ENCODE measurements around the gene SHISA8.

SHISA8 gene

DNA sequence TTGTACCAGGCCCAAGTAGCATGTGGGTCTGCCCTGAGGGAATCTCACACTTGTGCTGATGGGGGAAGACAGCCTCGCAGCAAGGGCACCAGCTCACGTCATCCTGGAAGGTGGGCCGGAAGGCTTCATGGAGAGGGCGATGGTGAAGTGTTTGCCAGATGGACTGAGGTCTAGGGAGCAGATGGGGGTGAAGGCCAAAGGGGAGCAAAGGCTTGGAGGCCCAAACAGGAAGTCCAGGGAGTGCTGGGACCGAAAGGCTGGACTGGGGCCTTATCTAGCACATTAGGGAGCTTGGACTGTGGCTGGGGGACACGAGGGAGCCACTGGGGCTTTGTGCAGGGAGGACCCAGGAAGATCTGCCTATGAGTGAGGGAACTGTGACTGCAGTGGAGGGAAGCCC lies 12.9 kb upstream of the SHISA8 start:
- Histone ChIP-seq H3K36me3 (ENCODE audit: control insufficient read depth in 2 of 2, insufficient read depth in 1 of 2, low read length in 2 of 2) (peaks cover 5 to 11% of the 10 kb centered on the region in 2 experiments; a peak in 2 of 3 replicates), H3K4me1 (ENCODE audit: control insufficient read depth, insufficient read depth, low read length) (peaks cover 2% of the 10 kb centered on the region; the same call in 1 of the 2 replicates), H3K4me3 (ENCODE audit: low read depth, low read length) (no peak overlapping the region), H3K9me3 (ENCODE audit: control insufficient read depth, insufficient read depth, low read depth, low read length) (no peaks in the 10 kb centered on the region), H3K27ac (ENCODE audit: extremely low read depth, low read depth, low read length) (no peak overlapping the region)
- ChIA-PET POLR2A (interaction anchor here (1.0 to 4.3 kb wide), 4 partner anchors 8 to 181 kb away, joined by 3 to 27 read pairs (median 4); partner anchors contain the start of gene CENPM), CTCF (interaction anchor here (0.6 to 1.4 kb wide), 6 partner anchors 11 to 230 kb away, joined by 3 to 6 read pairs (median 3); no protein-coding TSS in a partner anchor)
- TF ChIP-seq, protein P1, sequence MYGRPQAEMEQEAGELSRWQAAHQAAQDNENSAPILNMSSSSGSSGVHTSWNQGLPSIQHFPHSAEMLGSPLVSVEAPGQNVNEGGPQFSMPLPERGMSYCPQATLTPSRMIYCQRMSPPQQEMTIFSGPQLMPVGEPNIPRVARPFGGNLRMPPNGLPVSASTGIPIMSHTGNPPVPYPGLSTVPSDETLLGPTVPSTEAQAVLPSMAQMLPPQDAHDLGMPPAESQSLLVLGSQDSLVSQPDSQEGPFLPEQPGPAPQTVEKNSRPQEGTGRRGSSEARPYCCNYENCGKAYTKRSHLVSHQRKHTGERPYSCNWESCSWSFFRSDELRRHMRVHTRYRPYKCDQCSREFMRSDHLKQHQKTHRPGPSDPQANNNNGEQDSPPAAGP (tag by site-specific recombination; IDR thresholded peaks at IDR 0.05), result no peak
- TF ChIP-seq ZNF211 (tag by site-specific recombination; IDR thresholded peaks at IDR 0.05; ENCODE audit: low read depth) (no peak), HOXD13 (CRISPR knock-in tag; IDR thresholded peaks at IDR 0.05; ENCODE audit: borderline replicate concordance) (no peak), ZNF585B (tag by site-specific recombination; IDR thresholded peaks at IDR 0.05) (no peak), OVOL3 (tag by site-specific recombination; IDR thresholded peaks at IDR 0.05) (no peak), ZNF600 (tag by site-specific recombination; IDR thresholded peaks at IDR 0.05) (0 out of 2 replicates have a peak, but pooled peaks have one; percentile 11), ZEB2 (tag by site-specific recombination; IDR thresholded peaks at IDR 0.05) (no peak), ZNF776 (tag by site-specific recombination; IDR thresholded peaks at IDR 0.05; ENCODE audit: borderline replicate concordance) (no peak), GLI4 (tag by site-specific recombination; IDR thresholded peaks at IDR 0.05) (no peak), ZNF274 (IDR thresholded peaks at IDR 0.05; ENCODE audit: low read length) (no peak), ZNF274 (tag by site-specific recombination; IDR thresholded peaks at IDR 0.05; ENCODE audit: borderline replicate concordance) (no peak), MEIS1 (CRISPR knock-in tag; IDR thresholded peaks at IDR 0.05; ENCODE audit: borderline replicate concordance) (no peak), ZNF324 (tag by site-specific recombination; IDR thresholded peaks at IDR 0.05) (no peak), ZNF366 (tag by site-specific recombination; conservative IDR thresholded peaks at IDR 0.05) (0 out of 2 replicates have a peak, but pooled peaks have one; percentile 16), ZNF214 (tag by site-specific recombination; IDR thresholded peaks at IDR 0.05; ENCODE audit: borderline replicate concordance) (no peak), SP2 (tag by site-specific recombination; IDR thresholded peaks at IDR 0.05) (peak; percentile 6; the same call in 1 of the 2 replicates)
- TF ChIP-seq, protein P2, sequence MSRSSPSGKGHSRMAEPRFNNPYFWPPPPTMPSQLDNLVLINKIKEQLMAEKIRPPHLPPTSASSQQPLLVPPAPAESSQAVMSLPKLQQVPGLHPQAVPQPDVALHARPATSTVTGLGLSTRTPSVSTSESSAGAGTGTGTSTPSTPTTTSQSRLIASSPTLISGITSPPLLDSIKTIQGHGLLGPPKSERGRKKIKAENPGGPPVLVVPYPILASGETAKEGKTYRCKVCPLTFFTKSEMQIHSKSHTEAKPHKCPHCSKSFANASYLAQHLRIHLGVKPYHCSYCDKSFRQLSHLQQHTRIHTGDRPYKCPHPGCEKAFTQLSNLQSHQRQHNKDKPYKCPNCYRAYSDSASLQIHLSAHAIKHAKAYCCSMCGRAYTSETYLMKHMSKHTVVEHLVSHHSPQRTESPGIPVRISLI (tag by site-specific recombination; IDR thresholded peaks at IDR 0.05), result no peak
- TF ChIP-seq, protein P3, sequence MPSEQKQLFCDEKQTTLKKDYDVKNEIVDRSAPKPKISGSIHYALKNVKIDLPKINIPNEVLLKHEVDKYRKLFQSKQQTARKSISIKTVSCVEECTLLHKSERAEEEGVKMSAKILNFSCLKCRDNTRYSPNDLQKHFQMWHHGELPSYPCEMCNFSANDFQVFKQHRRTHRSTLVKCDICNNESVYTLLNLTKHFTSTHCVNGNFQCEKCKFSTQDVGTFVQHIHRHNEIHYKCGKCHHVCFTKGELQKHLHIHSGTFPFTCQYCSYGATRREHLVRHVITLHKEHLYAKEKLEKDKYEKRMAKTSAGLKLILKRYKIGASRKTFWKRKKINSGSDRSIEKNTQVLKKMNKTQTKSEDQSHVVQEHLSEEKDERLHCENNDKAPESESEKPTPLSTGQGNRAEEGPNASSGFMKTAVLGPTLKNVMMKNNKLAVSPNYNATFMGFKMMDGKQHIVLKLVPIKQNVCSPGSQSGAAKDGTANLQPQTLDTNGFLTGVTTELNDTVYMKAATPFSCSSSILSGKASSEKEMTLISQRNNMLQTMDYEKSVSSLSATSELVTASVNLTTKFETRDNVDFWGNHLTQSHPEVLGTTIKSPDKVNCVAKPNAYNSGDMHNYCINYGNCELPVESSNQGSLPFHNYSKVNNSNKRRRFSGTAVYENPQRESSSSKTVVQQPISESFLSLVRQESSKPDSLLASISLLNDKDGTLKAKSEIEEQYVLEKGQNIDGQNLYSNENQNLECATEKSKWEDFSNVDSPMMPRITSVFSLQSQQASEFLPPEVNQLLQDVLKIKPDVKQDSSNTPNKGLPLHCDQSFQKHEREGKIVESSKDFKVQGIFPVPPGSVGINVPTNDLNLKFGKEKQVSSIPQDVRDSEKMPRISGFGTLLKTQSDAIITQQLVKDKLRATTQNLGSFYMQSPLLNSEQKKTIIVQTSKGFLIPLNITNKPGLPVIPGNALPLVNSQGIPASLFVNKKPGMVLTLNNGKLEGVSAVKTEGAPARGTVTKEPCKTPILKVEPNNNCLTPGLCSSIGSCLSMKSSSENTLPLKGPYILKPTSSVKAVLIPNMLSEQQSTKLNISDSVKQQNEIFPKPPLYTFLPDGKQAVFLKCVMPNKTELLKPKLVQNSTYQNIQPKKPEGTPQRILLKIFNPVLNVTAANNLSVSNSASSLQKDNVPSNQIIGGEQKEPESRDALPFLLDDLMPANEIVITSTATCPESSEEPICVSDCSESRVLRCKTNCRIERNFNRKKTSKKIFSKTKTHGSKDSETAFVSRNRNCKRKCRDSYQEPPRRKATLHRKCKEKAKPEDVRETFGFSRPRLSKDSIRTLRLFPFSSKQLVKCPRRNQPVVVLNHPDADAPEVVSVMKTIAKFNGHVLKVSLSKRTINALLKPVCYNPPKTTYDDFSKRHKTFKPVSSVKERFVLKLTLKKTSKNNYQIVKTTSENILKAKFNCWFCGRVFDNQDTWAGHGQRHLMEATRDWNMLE (tag by site-specific recombination; conservative IDR thresholded peaks at IDR 0.05; ENCODE audit: low read depth), result no peak
- TF ChIP-seq, protein P4, sequence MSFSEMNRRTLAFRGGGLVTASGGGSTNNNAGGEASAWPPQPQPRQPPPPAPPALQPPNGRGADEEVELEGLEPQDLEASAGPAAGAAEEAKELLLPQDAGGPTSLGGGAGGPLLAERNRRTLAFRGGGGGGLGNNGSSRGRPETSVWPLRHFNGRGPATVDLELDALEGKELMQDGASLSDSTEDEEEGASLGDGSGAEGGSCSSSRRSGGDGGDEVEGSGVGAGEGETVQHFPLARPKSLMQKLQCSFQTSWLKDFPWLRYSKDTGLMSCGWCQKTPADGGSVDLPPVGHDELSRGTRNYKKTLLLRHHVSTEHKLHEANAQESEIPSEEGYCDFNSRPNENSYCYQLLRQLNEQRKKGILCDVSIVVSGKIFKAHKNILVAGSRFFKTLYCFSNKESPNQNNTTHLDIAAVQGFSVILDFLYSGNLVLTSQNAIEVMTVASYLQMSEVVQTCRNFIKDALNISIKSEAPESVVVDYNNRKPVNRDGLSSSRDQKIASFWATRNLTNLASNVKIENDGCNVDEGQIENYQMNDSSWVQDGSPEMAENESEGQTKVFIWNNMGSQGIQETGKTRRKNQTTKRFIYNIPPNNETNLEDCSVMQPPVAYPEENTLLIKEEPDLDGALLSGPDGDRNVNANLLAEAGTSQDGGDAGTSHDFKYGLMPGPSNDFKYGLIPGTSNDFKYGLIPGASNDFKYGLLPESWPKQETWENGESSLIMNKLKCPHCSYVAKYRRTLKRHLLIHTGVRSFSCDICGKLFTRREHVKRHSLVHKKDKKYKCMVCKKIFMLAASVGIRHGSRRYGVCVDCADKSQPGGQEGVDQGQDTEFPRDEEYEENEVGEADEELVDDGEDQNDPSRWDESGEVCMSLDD (tag by site-specific recombination; IDR thresholded peaks at IDR 0.05), result peak; percentile 14; the same call in 1 of the 2 replicates
- TF ChIP-seq, protein P5, sequence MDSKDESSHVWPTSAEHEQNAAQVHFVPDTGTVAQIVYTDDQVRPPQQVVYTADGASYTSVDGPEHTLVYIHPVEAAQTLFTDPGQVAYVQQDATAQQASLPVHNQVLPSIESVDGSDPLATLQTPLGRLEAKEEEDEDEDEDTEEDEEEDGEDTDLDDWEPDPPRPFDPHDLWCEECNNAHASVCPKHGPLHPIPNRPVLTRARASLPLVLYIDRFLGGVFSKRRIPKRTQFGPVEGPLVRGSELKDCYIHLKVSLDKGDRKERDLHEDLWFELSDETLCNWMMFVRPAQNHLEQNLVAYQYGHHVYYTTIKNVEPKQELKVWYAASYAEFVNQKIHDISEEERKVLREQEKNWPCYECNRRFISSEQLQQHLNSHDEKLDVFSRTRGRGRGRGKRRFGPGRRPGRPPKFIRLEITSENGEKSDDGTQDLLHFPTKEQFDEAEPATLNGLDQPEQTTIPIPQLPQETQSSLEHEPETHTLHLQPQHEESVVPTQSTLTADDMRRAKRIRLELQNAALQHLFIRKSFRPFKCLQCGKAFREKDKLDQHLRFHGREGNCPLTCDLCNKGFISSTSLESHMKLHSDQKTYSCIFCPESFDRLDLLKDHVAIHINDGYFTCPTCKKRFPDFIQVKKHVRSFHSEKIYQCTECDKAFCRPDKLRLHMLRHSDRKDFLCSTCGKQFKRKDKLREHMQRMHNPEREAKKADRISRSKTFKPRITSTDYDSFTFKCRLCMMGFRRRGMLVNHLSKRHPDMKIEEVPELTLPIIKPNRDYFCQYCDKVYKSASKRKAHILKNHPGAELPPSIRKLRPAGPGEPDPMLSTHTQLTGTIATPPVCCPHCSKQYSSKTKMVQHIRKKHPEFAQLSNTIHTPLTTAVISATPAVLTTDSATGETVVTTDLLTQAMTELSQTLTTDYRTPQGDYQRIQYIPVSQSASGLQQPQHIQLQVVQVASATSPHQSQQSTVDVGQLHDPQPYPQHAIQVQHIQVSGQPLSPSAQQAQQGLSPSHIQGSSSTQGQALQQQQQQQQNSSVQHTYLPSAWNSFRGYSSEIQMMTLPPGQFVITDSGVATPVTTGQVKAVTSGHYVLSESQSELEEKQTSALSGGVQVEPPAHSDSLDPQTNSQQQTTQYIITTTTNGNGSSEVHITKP (tag by site-specific recombination; IDR thresholded peaks at IDR 0.05), result peak; percentile 28; the same call in 1 of the 2 replicates
- TF ChIP-seq, protein P6, sequence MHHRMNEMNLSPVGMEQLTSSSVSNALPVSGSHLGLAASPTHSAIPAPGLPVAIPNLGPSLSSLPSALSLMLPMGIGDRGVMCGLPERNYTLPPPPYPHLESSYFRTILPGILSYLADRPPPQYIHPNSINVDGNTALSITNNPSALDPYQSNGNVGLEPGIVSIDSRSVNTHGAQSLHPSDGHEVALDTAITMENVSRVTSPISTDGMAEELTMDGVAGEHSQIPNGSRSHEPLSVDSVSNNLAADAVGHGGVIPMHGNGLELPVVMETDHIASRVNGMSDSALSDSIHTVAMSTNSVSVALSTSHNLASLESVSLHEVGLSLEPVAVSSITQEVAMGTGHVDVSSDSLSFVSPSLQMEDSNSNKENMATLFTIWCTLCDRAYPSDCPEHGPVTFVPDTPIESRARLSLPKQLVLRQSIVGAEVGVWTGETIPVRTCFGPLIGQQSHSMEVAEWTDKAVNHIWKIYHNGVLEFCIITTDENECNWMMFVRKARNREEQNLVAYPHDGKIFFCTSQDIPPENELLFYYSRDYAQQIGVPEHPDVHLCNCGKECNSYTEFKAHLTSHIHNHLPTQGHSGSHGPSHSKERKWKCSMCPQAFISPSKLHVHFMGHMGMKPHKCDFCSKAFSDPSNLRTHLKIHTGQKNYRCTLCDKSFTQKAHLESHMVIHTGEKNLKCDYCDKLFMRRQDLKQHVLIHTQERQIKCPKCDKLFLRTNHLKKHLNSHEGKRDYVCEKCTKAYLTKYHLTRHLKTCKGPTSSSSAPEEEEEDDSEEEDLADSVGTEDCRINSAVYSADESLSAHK (tag by site-specific recombination; IDR thresholded peaks at IDR 0.05), result no peak

All from HEK293 (cell line).